ENCODE results near the gene SNPH.
A peak's percentile ranks its signal among the peaks of the same experiment; 100 is the strongest.

Gene SNPH

DNA sequence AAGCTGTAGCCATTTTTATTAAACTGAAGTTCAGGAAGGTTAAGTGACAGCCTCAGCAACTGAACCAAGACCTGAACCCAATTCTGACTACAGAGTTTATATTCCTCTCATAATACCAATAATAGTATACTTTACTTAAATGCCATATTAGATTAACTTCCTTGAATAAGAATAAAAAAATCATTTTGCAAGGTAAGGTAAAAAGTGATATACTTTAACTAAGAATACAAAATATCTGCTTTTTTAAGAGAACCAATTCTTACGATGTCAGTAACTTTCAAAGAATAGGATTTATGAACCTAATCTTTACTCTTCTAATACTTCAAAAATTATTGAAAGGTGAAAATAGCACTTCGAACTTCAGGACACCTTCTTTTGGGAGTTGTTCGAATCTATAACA lies 36.6 kb upstream of the SNPH start:
- TF ChIP-seq, protein P1, sequence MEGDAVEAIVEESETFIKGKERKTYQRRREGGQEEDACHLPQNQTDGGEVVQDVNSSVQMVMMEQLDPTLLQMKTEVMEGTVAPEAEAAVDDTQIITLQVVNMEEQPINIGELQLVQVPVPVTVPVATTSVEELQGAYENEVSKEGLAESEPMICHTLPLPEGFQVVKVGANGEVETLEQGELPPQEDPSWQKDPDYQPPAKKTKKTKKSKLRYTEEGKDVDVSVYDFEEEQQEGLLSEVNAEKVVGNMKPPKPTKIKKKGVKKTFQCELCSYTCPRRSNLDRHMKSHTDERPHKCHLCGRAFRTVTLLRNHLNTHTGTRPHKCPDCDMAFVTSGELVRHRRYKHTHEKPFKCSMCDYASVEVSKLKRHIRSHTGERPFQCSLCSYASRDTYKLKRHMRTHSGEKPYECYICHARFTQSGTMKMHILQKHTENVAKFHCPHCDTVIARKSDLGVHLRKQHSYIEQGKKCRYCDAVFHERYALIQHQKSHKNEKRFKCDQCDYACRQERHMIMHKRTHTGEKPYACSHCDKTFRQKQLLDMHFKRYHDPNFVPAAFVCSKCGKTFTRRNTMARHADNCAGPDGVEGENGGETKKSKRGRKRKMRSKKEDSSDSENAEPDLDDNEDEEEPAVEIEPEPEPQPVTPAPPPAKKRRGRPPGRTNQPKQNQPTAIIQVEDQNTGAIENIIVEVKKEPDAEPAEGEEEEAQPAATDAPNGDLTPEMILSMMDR (conservative IDR thresholded peaks at IDR 0.05; ENCODE audit: low read length): no peak
- no peak overlapping the region for H3K4me3 ChIP-seq (ENCODE audit: low read length)
- no peak for DNase-seq (ENCODE audit: low read depth)

DNA sequence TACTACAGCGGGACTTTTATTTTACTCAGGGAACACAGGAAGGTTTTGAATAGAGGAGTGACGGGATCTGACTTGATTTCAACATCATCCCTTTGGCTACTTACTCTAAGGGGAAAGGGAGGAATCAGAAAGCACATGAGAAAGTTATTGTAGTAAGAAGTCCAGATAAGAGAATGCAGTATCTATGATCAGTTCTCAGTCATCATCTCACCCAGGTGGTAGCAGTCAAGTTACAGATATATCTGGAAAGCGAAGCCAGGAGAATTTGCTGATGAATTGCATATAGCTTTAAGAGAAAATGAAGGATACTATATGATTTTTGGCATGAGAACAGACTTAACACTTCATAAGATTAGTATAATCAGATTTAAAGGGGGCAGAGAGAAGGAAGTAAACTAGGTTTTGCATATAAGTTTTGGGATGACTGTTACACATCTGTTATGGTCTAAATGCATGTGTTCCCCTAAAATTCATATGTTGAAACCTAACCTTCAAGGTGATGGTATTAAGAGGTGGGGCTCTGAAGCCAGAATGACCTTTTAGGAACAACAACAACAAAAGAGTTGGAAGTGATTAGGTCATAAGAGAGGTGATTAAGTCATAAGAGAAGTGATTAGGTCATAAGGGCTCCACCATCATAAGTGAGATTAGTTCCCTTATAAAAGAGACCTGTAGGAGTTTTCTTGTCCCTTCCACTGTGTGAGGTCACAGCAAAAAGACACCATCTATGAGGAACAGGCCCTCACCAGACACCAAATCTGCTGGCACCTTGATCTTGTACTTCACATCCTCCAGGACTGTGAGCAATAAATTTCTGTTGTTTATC lies 33.6 kb upstream of the SNPH start:
- no peak for DNase-seq (ENCODE audit: low read depth)
- TF ChIP-seq, protein P1 (conservative IDR thresholded peaks at IDR 0.05; ENCODE audit: low read length): no peak
- no peak overlapping the region for H3K4me3 ChIP-seq (ENCODE audit: low read length)

DNA sequence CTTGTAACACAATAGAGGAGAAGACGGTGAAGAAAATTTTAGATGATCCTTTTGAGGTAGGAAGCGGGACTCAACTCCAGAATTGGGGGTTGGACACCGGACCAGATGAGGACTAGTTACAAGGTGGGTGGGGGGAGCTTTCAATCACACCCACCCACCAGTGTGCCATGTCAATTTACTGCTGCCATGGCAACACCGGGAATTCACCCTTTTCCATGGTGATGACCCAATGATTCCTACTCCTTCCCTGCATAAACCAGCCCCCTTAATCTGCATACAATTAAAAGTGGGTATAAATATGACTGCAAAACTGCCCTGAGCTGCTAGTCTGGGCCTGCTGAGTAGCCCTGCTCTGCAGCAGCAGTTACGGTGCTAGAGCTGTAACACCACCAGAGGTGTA lies 25.5 kb upstream of the SNPH start:
- DNase-seq (ENCODE audit: low read depth): no peak
- TF ChIP-seq, protein P1 (conservative IDR thresholded peaks at IDR 0.05; ENCODE audit: low read length): no peak
- H3K4me3 ChIP-seq (ENCODE audit: low read length): no peak overlapping the region

DNA sequence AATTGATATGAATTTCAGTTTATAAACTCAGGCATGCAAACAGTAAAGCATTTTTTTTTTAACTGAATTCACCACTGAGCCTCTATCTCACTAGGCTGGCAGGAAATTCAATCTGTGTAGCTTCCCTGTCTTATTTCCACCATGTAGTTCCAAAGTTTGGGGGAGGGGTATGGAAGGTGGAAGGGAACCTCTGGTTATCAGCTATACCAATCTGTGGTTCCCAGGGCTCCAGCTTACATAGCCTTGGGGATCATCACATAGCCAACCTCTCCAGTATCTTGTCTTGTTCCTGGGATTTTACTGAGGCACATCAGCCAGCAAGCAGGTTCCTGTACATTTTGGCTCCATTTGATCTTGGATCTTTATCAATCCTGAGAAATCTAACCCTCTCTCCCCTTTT lies 24.6 kb upstream of the SNPH start:
- TF ChIP-seq, protein P1 (conservative IDR thresholded peaks at IDR 0.05; ENCODE audit: low read length): no peak
- H3K4me3 ChIP-seq (ENCODE audit: low read length): no peak overlapping the region
- DNase-seq (ENCODE audit: low read depth): no peak

DNA sequence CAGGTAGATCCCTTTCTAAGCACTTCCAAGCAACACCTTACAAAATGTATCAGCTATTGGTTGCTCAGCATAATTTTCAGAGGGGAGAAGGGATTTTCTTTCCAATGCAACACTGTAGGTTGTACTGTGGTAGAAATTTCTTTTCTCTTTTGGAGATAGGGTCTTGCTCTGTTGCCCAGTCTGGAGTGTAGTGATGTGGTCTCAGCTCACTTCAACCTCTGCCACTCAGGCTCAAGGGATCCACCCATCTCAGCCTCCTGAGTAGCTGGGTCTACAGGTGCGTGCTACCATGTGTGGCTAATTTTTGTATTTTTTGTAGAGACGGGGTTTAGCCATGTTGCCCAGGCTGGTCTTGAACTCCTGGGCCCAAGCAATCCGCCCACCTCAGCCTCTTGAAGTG lies 24.0 kb upstream of the SNPH start:
- no peak overlapping the region for H3K4me3 ChIP-seq (ENCODE audit: low read length)
- TF ChIP-seq, protein P1 (conservative IDR thresholded peaks at IDR 0.05; ENCODE audit: low read length): no peak
- no peak for DNase-seq (ENCODE audit: low read depth)

DNA sequence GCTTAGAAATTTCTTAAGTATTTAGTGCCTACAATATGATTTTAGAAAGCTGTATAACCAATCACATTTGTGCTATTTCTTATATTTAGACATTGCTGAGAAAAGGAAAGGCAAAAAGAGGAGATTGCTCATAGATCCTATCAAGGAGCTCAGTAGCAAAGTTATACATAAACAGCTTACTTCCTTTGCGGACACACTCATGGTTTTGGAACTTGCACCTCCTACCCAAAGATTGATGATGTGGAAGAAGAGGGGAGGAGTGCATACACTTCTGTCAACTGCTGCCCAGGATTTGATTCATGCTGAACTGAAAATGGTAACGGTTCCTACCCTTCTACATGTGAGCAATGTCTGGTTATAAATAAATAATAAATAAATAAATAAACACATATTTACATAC lies 23.6 kb upstream of the SNPH start:
- peak; percentile 78 for DNase-seq (ENCODE audit: low read depth)
- TF ChIP-seq, protein P1 (conservative IDR thresholded peaks at IDR 0.05; ENCODE audit: low read length): no peak
- H3K4me3 ChIP-seq (ENCODE audit: low read length): no peak overlapping the region

DNA sequence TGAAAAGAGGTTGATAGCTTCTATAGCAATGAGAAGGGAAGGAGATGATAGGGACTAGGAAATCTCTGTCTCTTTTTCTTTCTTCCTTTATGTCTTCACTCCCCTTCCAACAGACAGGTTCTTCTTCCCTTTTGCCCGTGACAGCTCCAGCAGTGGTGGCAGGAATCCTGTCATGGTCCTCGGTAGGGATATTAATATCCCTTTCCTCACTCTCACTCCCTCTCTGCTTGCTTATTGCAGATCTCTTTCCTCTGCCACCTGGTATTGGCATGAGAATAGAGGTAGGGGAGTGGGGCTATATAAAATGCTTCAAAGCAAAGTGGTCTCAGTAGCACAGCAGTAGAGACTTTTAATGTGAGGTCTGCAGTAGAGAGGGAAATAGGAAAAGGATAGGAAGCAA lies 20.5 kb upstream of the SNPH start:
- H3K4me3 ChIP-seq (ENCODE audit: low read length): no peak overlapping the region
- TF ChIP-seq, protein P1 (conservative IDR thresholded peaks at IDR 0.05; ENCODE audit: low read length): no peak
- DNase-seq (ENCODE audit: low read depth): no peak

Data from AG10803 (cell line).